ENCODE measurements around the gene LEKR1. TPM values are rescaled to one million over a fixed set of nuclear protein-coding genes. Genes with fewer than 3 reads are reported as not detected.
"Not testable (repeated sequence)": the region's sequence is repeated elsewhere in the genome, so short reads cannot be mapped to it uniquely, and the experiment has no call there.

Gene LEKR1
- total and polyA plus RNA-seq, 5 donors: 0.97 to 2.0 (median 1.5) TPM

DNA sequence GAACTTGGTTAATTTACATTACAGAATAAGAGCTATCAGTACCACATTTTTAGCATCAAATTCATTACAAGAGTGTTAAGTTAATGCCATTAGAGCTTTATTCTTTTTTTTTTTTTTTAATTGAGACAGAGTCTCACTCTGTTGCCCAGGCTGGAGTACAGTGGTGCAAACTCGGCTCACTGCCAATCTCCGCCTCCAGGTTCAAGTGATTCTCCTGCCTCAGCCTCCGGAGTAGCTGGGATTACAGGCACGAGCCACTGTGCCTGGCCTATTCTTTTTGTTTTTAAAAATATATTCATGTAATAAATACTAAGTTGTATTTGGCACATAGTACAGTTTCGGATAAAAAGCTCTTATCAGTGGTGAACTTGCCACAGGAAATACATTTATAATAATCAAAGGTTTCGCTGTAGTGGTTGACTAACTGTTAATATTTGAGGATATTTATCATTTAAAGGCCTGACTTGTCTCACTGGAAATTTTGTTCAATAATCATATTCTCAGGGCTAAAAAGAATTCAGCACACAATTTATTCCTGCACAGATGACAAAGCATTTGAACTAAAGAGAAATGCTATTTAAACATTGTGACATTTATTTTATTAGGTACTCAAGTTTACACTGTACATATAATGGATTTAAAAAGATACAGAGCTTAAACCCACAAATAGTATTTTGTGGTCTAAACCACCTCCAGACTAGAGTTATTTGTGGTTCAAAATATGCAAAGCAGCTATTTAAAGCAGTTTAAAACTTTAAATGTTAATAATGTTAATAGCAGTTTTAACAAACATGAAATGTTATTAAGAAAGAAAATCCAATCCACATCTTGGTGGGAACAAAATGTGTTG is 6.1 kb upstream of the LEKR1 start:
- H3K4me3 ChIP-seq (ENCODE audit: low read length): no peak overlapping the region
- intact Hi-C loops (cut with DNase I): loop anchor here (2.0 to 10.0 kb wide), 7 partner anchors 135 to 315 kb away; partner anchors contain the start of gene TIPARP (in 1 of the 4)

DNA sequence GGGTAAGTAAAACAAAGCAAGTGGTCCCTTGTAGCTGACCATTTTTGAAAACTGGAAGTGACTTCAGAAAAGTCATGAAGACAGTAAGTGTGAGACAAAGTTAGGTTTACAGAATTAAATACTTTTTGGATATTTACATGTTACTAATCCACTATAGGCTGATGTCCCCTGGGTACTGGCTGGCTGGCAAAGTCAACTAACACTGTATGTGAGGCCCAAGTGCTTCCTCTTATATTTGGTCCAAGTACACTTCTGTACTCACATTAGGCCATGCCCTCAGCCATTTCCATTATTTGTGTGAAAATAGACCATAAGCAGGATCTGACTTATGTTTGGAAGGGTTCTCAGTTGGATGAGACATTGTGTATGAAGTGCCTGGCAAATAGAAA is 5.5 kb upstream of the LEKR1 start:
- Histone ChIP-seq H3K4me3 (ENCODE audit: low read length) (no peak overlapping the region), H3K9me3 (ENCODE audit: control insufficient read depth, low read length) (no peaks in the 10 kb centered on the region), H3K27ac (ENCODE audit: low read length) (no peak overlapping the region), H3K27me3 (ENCODE audit: control insufficient read depth, insufficient read depth) (no peaks in the 10 kb centered on the region), H3K4me1 (ENCODE audit: control insufficient read depth, insufficient read depth, low read length) (no peaks in the 10 kb centered on the region)
- ATAC-seq (no peak), DNase-seq (no peak)
- intact Hi-C loops (cut with DNase I): loop anchor here (2.0 to 10.0 kb wide), 4 partner anchors 146 to 314 kb away; partner anchors contain the start of gene TIPARP (in 1 of the 4)

More for the DNA sequence above, 6.1 kb upstream of the LEKR1 start:
- H3K27me3 ChIP-seq (ENCODE audit: control insufficient read depth, insufficient read depth): no peaks in the 10 kb centered on the region
- no peaks in the 10 kb centered on the region for H3K4me1 ChIP-seq (ENCODE audit: control insufficient read depth, insufficient read depth, low read length)
- 61% methylated on average over 6 of the region's 6 CpGs for WGBS
- DNase-seq (peak in 1 of 3 donors; percentile 41), ATAC-seq (no peak)
- H3K9me3 ChIP-seq (ENCODE audit: control insufficient read depth, low read length): no peaks in the 10 kb centered on the region
- H3K27ac ChIP-seq (ENCODE audit: low read length): no peak overlapping the region

- WGBS: 97% methylated on average over 32 of the region's 32 CpGs
- H3K27me3 ChIP-seq (ENCODE audit: control insufficient read depth, insufficient read depth); ATAC-seq; H3K9me3 ChIP-seq (ENCODE audit: control insufficient read depth, low read length); H3K4me3 ChIP-seq (ENCODE audit: low read length); H3K27ac ChIP-seq (ENCODE audit: low read length); H3K4me1 ChIP-seq (ENCODE audit: control insufficient read depth, insufficient read depth, low read length): not testable (repeated sequence)
- intact Hi-C loops (cut with DNase I): loop anchor here in 3 of 4 donors (10.0 kb wide), 3 partner anchors 148 to 312 kb away; partner anchors contain the start of gene TIPARP (in 1 of the 3)
- DNase-seq: peak in 2 of 3 donors; percentile 26 to 43
Observed at GRCh38 chr3:156822626-156823260, 3.4 kb upstream of the LEKR1 start.

DNA sequence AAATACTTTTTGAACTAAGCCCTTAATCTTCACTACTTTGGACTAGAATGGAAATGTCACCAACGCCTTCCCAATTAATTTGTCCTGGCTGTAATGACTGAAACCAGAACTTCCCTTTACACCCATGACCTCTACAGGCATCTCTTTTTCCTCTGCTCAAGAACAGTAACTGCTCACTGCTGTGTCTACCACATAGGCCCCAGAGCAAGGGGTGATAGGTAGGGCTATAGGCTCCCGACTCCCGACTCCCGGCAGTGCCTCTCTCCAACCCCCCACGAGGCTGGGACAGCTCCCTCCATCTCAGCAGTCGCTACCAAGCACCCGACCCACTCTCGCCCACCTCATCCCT is 384 bp upstream of the LEKR1 start:
- Histone ChIP-seq H3K9me3 (ENCODE audit: control insufficient read depth, low read length) (no peaks in the 10 kb centered on the region), H3K4me1 (ENCODE audit: control insufficient read depth, insufficient read depth, low read length) (no peaks in the 10 kb centered on the region), H3K27ac (ENCODE audit: low read length) (peak overlapping the region; percentile 88), H3K4me3 (ENCODE audit: low read length) (peak overlapping the region; percentile 66), H3K27me3 (ENCODE audit: control insufficient read depth, insufficient read depth) (no peaks in the 10 kb centered on the region)
- intact Hi-C loops (cut with DNase I): loop anchor here in 3 of 4 donors (5.0 to 10.0 kb wide), 4 partner anchors 148 to 309 kb away; partner anchors contain the start of gene TIPARP (in 1 of the 3)
- DNase-seq (no peak), ATAC-seq (peak in 1 of 2 donors; percentile 80)
- WGBS: 5% methylated on average over 8 of the region's 8 CpGs

DNA sequence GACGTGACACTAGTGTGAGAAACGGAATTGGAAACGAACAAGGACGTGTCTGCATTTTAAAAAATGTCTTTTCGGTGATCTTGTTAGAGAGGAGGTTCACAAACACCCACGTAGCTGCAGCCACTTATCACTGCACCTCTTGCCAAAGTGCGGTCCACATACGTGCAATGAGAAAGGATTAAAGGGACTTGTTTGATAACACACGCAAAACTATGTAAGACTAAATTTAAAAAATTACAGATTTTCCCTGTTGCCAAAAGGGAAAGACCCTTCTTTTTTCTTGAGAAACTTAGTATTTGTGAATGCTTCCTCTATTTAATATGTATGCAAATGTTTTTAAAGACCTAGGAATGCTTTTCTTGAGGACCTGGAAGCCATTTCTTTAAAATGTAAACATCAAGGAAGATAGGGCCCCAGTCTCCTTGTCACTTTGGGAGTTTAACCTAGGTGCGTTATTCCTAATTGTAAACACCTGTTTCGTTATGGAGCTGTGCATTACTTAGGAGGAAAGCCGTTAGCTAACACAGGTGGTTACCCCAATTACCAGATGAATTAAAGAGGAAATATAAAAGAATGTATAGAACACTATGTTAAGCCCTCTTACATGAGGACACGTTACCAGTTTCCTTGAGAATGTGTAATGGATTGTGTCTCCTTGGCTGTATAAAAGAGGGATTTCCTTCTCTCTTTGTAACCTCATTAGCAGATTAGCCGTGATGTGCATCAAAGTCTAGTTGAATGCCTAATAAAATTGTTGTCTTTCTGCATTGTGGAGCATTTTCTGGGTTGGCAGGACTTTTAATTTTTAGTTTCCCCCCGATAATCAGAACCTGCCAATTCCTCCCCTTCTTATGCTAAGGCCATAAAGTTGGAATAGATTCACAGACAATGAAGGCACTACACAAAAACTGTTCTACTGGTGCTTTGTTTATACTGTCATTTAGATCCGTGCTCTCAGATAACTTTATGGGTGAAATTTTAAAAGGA is 1.0 kb downstream of the LEKR1 start:
- Histone ChIP-seq H3K4me3 (ENCODE audit: low read length) (peak overlapping the region; percentile 66), H3K27me3 (ENCODE audit: control insufficient read depth, insufficient read depth) (no peaks in the 10 kb centered on the region), H3K27ac (ENCODE audit: low read length) (peak overlapping the region; percentile 88), H3K9me3 (ENCODE audit: control insufficient read depth, low read length) (no peaks in the 10 kb centered on the region), H3K4me1 (ENCODE audit: control insufficient read depth, insufficient read depth, low read length) (no peaks in the 10 kb centered on the region)
- 36% methylated on average over 16 of the region's 16 CpGs for WGBS
- intact Hi-C loops (cut with DNase I): loop anchor here in 3 of 4 donors (5.0 to 10.0 kb wide), 4 partner anchors 150 to 308 kb away; partner anchors contain the start of gene TIPARP (in 1 of the 3)
- no peak for ATAC-seq
- no peak for DNase-seq

DNA sequence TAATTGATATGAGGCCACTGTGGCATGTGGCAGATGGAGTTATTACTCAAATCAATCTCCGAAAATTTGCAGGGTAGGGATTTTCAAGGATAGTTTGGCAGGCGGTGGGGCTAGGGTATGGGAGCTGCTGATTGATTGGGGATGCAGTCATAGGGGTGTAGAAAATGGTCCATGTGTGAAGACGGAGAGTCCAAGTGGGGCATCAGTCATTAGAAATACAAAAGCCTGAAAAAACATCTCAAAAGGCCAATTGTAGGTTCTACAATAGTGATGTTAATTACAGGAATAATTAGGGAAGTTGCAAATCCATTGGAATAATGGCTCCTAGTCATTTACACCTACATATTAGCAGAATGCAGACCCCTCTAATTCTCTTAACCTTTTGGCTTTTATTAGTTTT is 4.9 kb downstream of the LEKR1 start:
- WGBS: 90% methylated on average over 3 of the region's 3 CpGs
- Histone ChIP-seq H3K27me3 (ENCODE audit: control insufficient read depth, insufficient read depth) (no peaks in the 10 kb centered on the region), H3K4me3 (ENCODE audit: low read length) (no peak overlapping the region), H3K27ac (ENCODE audit: low read length) (no peak overlapping the region), H3K4me1 (ENCODE audit: control insufficient read depth, insufficient read depth, low read length) (no peaks in the 10 kb centered on the region), H3K9me3 (ENCODE audit: control insufficient read depth, low read length) (no peaks in the 10 kb centered on the region)
- no peak for DNase-seq
- ATAC-seq: no peak
- intact Hi-C loops (cut with DNase I): no loop called here

DNA sequence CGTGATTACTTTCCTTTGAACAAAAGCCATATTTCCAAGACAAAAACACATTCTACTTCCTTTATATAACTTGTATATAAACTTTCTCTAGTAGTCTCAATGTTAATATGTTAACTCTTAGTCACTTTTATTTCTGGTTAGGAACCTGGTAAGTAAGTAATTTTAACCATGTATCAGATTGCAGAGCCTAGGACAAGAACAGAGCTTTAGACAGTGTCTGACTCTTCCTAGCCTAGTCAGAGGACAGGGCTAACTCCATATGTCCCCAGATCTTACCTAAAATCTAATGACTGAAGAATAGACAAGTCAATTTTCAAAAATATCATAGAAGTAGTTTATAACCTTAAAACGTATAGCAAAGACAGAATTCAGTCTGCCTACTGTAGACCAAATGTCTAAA is 8.3 kb downstream of the LEKR1 start:
- no peaks in the 10 kb centered on the region for H3K27me3 ChIP-seq (ENCODE audit: control insufficient read depth, insufficient read depth)
- DNase-seq: no peak
- no peaks in the 10 kb centered on the region for H3K4me1 ChIP-seq (ENCODE audit: control insufficient read depth, insufficient read depth, low read length)
- intact Hi-C loops (cut with DNase I): no loop called here
- H3K9me3 ChIP-seq (ENCODE audit: control insufficient read depth, low read length): no peaks in the 10 kb centered on the region
- WGBS: 74% methylated on average over 2 of the region's 2 CpGs
- H3K27ac ChIP-seq (ENCODE audit: low read length): no peak overlapping the region
- no peak overlapping the region for H3K4me3 ChIP-seq (ENCODE audit: low read length)
- no peak for ATAC-seq

GRCh38 chr3:156834962-156835535 is 8.9 kb downstream of the LEKR1 start:
- Histone ChIP-seq H3K27ac (ENCODE audit: low read length) (no peak overlapping the region), H3K4me3 (ENCODE audit: low read length) (no peak overlapping the region), H3K4me1 (ENCODE audit: control insufficient read depth, insufficient read depth, low read length) (no peaks in the 10 kb centered on the region), H3K27me3 (ENCODE audit: control insufficient read depth, insufficient read depth) (no peaks in the 10 kb centered on the region), H3K9me3 (ENCODE audit: control insufficient read depth, low read length) (no peaks in the 10 kb centered on the region)
- 88% methylated on average over 5 of the region's 5 CpGs for WGBS
- intact Hi-C loops (cut with DNase I): no loop called here
- ATAC-seq (no peak), DNase-seq (no peak)

- no peak for ATAC-seq
- H3K27me3 ChIP-seq (ENCODE audit: control insufficient read depth, insufficient read depth): no peaks in the 10 kb centered on the region
Observed at GRCh38 chr3:156836701-156837100, 10.5 kb downstream of the LEKR1 start.

GRCh38 chr3:156837115-156837514 is 11.0 kb downstream of the LEKR1 start:
- intact Hi-C loops (cut with DNase I): no loop called here
- ATAC-seq: no peak
- 63% methylated on average over 5 of the region's 5 CpGs for WGBS
- Histone ChIP-seq H3K4me1 (ENCODE audit: control insufficient read depth, insufficient read depth, low read length) (peaks cover 2% of the 10 kb centered on the region), H3K27ac (ENCODE audit: low read length) (no peak overlapping the region), H3K27me3 (ENCODE audit: control insufficient read depth, insufficient read depth) (no peaks in the 10 kb centered on the region), H3K9me3 (ENCODE audit: control insufficient read depth, low read length) (no peaks in the 10 kb centered on the region), H3K4me3 (ENCODE audit: low read length) (no peak overlapping the region)
- no peak for DNase-seq

More at GRCh38 chr3:156836701-156837100, 10.5 kb downstream of the LEKR1 start:
- Histone ChIP-seq H3K4me1 (ENCODE audit: control insufficient read depth, insufficient read depth, low read length) (no peaks in the 10 kb centered on the region), H3K27ac (ENCODE audit: low read length) (no peak overlapping the region), H3K9me3 (ENCODE audit: control insufficient read depth, low read length) (no peaks in the 10 kb centered on the region), H3K4me3 (ENCODE audit: low read length) (no peak overlapping the region)
- intact Hi-C loops (cut with DNase I): no loop called here
- no peak for DNase-seq

Data from right cardiac atrium (tissue), 5 donors.